ENCODE data around the gene SPOCK2.

DNA sequence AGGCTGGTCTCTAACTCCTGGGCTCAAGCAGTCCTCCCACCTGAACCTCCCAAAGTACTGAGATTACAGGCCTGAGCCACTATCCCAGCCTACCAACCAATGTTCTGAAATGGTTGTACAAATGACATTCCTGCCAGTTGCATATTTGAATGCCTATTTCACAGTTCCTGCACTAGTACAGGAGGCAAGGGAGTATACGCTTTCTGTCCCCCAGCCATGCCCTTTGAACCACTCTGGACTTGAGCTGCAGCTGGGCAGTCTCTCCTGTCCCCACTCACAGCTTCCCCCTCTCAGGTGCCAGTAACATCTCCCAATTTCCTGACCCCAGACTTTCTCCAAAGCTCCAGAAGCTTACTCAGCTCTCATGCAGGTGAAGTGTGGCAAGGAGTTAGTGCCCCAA, 58.9 kb downstream of the SPOCK2 start:
- no peak for TF ChIP-seq CTCF (conservative IDR thresholded peaks at IDR 0.05; ENCODE audit: low read depth, low read length)
- no peak for TF ChIP-seq RFX5 (IDR thresholded peaks at IDR 0.05; ENCODE audit: low read depth, low read length)
- TF ChIP-seq POLR2A (IDR thresholded peaks at IDR 0.05; ENCODE audit: low read depth, low read length), result no peak
- no peak for TF ChIP-seq FOS (IDR thresholded peaks at IDR 0.05; ENCODE audit: low read depth, low read length)
- TF ChIP-seq, protein P1, sequence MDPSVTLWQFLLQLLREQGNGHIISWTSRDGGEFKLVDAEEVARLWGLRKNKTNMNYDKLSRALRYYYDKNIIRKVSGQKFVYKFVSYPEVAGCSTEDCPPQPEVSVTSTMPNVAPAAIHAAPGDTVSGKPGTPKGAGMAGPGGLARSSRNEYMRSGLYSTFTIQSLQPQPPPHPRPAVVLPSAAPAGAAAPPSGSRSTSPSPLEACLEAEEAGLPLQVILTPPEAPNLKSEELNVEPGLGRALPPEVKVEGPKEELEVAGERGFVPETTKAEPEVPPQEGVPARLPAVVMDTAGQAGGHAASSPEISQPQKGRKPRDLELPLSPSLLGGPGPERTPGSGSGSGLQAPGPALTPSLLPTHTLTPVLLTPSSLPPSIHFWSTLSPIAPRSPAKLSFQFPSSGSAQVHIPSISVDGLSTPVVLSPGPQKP (IDR thresholded peaks at IDR 0.05; ENCODE audit: borderline replicate concordance, low read depth, low read length), result no peak
- TF ChIP-seq CEBPB (IDR thresholded peaks at IDR 0.05; ENCODE audit: low read depth, low read length), result no peak
- TF ChIP-seq, protein P2, sequence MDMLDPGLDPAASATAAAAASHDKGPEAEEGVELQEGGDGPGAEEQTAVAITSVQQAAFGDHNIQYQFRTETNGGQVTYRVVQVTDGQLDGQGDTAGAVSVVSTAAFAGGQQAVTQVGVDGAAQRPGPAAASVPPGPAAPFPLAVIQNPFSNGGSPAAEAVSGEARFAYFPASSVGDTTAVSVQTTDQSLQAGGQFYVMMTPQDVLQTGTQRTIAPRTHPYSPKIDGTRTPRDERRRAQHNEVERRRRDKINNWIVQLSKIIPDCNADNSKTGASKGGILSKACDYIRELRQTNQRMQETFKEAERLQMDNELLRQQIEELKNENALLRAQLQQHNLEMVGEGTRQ (IDR thresholded peaks at IDR 0.05; ENCODE audit: low read depth, low read length), result no peak
- TF ChIP-seq NFE2L2 (IDR thresholded peaks at IDR 0.05; ENCODE audit: low read depth, low read length), result no peak
- TF ChIP-seq SMC3 (IDR thresholded peaks at IDR 0.05; ENCODE audit: low read depth, low read length), result no peak
- TF ChIP-seq RCOR1 (IDR thresholded peaks at IDR 0.05; ENCODE audit: insufficient replicate concordance, low read length), result no peak
